Measurements from ENCODE around the gene PTAFR.

GRCh38 chr1:28159680-28160079, 16.8 kb downstream of the PTAFR start:
- no peak for TF ChIP-seq CTCF (IDR thresholded peaks at IDR 0.05; ENCODE audit: control extremely low read depth in 1 of 3, insufficient read depth in 1 of 3, low read depth in 1 of 3, low read length in 3 of 3)
- TF ChIP-seq POLR2A (IDR thresholded peaks at IDR 0.05; ENCODE audit: control extremely low read depth in 1 of 2, low read depth in 2 of 2, low read length in 2 of 2), result no peak
